ENCODE results near the gene MOB1A. TPM values are rescaled to one million over a fixed set of nuclear protein-coding genes. Genes with fewer than 3 reads are reported as not detected.

Gene MOB1A
- total RNA-seq, 1 donor: 122 TPM

DNA sequence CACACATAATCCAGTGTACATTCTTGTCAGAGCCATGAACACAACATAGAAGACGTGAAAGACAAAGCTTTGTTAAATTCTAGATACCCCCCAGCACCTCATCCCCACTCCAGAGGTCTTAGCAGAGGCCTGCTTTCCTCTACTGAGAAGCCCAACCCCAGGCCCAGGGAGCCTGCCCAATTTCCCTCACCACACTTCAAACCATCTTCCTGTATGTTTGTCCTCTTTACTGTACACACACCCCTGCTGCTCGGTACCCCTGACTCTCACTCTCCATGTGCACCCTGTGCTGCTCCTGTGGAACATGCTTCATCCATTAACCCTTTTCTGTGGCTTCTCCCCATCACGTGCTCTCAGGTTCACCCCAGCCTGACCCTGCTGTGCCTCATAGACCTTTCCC lies 68.1 kb downstream of the MOB1A start:
- no peak for DNase-seq (ENCODE audit: insufficient read length, low spot score, missing footprints)
- H3K27ac ChIP-seq (ENCODE audit: low read depth, low read length): no peak overlapping the region
- no peaks in the 10 kb centered on the region for H3K27me3 ChIP-seq (ENCODE audit: insufficient read depth, low read length)
- no peaks in the 10 kb centered on the region for H3K36me3 ChIP-seq (ENCODE audit: insufficient read depth, low read length)
- H3K4me2 ChIP-seq (ENCODE audit: insufficient read depth, low read length): no peak overlapping the region
- no peak overlapping the region for H3K4me3 ChIP-seq (ENCODE audit: insufficient read depth, low read length)
- no peaks in the 10 kb centered on the region for H3K4me1 ChIP-seq (ENCODE audit: insufficient read depth, low read length)
- no peaks in the 10 kb centered on the region for H3K79me2 ChIP-seq (ENCODE audit: insufficient read depth, low read length)
- no peaks in the 10 kb centered on the region for H3K9me3 ChIP-seq (ENCODE audit: low read depth, low read length)
- H2AFZ ChIP-seq (ENCODE audit: low read length): no peak overlapping the region
- H4K20me1 ChIP-seq (ENCODE audit: insufficient read depth, low read length): no peaks in the 10 kb centered on the region
- TF ChIP-seq, protein P1, sequence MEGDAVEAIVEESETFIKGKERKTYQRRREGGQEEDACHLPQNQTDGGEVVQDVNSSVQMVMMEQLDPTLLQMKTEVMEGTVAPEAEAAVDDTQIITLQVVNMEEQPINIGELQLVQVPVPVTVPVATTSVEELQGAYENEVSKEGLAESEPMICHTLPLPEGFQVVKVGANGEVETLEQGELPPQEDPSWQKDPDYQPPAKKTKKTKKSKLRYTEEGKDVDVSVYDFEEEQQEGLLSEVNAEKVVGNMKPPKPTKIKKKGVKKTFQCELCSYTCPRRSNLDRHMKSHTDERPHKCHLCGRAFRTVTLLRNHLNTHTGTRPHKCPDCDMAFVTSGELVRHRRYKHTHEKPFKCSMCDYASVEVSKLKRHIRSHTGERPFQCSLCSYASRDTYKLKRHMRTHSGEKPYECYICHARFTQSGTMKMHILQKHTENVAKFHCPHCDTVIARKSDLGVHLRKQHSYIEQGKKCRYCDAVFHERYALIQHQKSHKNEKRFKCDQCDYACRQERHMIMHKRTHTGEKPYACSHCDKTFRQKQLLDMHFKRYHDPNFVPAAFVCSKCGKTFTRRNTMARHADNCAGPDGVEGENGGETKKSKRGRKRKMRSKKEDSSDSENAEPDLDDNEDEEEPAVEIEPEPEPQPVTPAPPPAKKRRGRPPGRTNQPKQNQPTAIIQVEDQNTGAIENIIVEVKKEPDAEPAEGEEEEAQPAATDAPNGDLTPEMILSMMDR (IDR thresholded peaks at IDR 0.05; ENCODE audit: extremely low read depth, low read depth, low read length): no peak

DNA sequence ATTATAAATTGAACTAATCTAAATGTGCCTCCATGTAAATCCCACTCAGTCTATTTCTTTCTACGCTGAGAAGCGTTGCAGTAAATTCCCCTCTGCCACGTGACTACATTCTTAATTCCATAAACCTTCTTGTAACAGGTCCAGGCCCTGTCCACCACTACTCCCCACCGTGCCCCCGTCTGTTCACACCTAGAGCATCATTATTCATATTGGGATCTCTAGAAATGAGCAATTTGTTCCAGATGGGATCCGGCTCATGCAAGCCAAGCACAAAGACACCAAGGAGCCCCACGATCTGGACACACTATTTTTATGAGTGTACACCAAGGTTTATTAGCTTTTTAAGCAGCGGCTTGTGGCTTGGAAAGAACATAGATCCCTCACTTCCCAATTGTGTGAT lies 69.1 kb downstream of the MOB1A start:
- no peaks in the 10 kb centered on the region for H3K27me3 ChIP-seq (ENCODE audit: insufficient read depth, low read length)
- TF ChIP-seq, protein P1 (IDR thresholded peaks at IDR 0.05; ENCODE audit: extremely low read depth, low read depth, low read length): no peak
- H4K20me1 ChIP-seq (ENCODE audit: insufficient read depth, low read length): no peaks in the 10 kb centered on the region
- no peaks in the 10 kb centered on the region for H3K36me3 ChIP-seq (ENCODE audit: insufficient read depth, low read length)
- no peaks in the 10 kb centered on the region for H3K9me3 ChIP-seq (ENCODE audit: low read depth, low read length)
- H3K4me1 ChIP-seq (ENCODE audit: insufficient read depth, low read length): no peaks in the 10 kb centered on the region
- H3K4me3 ChIP-seq (ENCODE audit: insufficient read depth, low read length): no peak overlapping the region
- no peak overlapping the region for H3K4me2 ChIP-seq (ENCODE audit: insufficient read depth, low read length)
- H2AFZ ChIP-seq (ENCODE audit: low read length): no peak overlapping the region
- no peak overlapping the region for H3K27ac ChIP-seq (ENCODE audit: low read depth, low read length)
- no peak for DNase-seq (ENCODE audit: insufficient read length, low spot score, missing footprints)
- no peaks in the 10 kb centered on the region for H3K79me2 ChIP-seq (ENCODE audit: insufficient read depth, low read length)

DNA sequence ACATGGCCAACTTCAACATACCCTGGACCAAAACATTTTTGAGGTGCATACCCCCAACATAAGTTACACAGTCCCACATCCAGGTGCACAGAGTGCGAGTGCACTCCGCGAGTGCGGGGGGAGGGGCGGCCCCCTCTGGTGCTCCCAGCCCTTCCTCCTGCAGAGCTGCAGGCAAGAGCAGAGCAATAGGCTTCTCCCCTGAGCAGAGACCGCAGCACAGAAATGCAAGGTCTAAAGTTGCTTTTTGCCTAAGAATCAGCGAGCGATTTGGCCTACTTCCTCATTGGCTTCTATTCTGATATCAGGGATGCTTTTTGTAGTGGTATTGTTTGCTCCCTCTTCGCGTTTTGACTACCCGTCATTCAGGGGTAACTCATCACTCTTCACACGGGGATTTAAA lies 71.6 kb downstream of the MOB1A start:
- TF ChIP-seq, protein P1 (IDR thresholded peaks at IDR 0.05; ENCODE audit: extremely low read depth, low read depth, low read length): no peak
- no peak overlapping the region for H3K4me2 ChIP-seq (ENCODE audit: insufficient read depth, low read length)
- no peaks in the 10 kb centered on the region for H3K4me1 ChIP-seq (ENCODE audit: insufficient read depth, low read length)
- no peak overlapping the region for H3K4me3 ChIP-seq (ENCODE audit: insufficient read depth, low read length)
- H3K36me3 ChIP-seq (ENCODE audit: insufficient read depth, low read length): no peaks in the 10 kb centered on the region
- no peaks in the 10 kb centered on the region for H4K20me1 ChIP-seq (ENCODE audit: insufficient read depth, low read length)
- no peak for DNase-seq (ENCODE audit: insufficient read length, low spot score, missing footprints)
- no peaks in the 10 kb centered on the region for H3K79me2 ChIP-seq (ENCODE audit: insufficient read depth, low read length)
- no peaks in the 10 kb centered on the region for H3K27me3 ChIP-seq (ENCODE audit: insufficient read depth, low read length)
- no peak overlapping the region for H3K27ac ChIP-seq (ENCODE audit: low read depth, low read length)
- H2AFZ ChIP-seq (ENCODE audit: low read length): no peak overlapping the region
- H3K9me3 ChIP-seq (ENCODE audit: low read depth, low read length): no peaks in the 10 kb centered on the region

DNA sequence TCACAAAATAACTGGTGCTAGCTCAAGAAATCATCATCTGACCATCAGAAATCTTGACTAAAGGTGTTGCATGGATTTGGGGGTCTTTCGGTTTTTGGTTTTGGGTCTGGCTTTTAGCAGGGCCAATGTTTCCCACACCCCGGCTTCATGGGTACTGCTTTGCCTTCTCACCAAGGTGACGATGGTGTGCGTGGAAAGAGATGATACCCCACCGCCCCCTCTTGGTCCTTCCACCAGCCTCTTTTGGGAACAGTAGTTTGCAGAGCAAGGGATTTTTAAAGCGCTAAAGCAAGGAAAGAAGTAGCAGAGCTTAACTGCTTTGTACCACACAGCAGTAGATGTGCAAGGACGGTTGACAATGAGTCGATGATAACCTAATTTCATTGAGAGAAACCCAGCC lies 73.3 kb downstream of the MOB1A start:
- Histone ChIP-seq H3K4me1 (ENCODE audit: insufficient read depth, low read length) (no peaks in the 10 kb centered on the region), H3K4me3 (ENCODE audit: insufficient read depth, low read length) (no peak overlapping the region), H3K79me2 (ENCODE audit: insufficient read depth, low read length) (no peaks in the 10 kb centered on the region), H3K36me3 (ENCODE audit: insufficient read depth, low read length) (peaks cover 2% of the 10 kb centered on the region), H3K4me2 (ENCODE audit: insufficient read depth, low read length) (no peak overlapping the region), H4K20me1 (ENCODE audit: insufficient read depth, low read length) (no peaks in the 10 kb centered on the region), H3K27ac (ENCODE audit: low read depth, low read length) (no peak overlapping the region), H2AFZ (ENCODE audit: low read length) (no peak overlapping the region), H3K9me3 (ENCODE audit: low read depth, low read length) (no peaks in the 10 kb centered on the region), H3K27me3 (ENCODE audit: insufficient read depth, low read length) (no peaks in the 10 kb centered on the region)
- TF ChIP-seq, protein P1 (IDR thresholded peaks at IDR 0.05; ENCODE audit: extremely low read depth, low read depth, low read length): no peak
- DNase-seq (ENCODE audit: insufficient read length, low spot score, missing footprints): no peak

All from osteoblast (primary cell).